PFSK-1 (cell line): ENCODE results near the gene PTPN23.

Experiments
- FOXP2 ChIP-seq: optimal IDR thresholded peaks from 2 replicates; pipeline ENCODE3; 2011; ENCODE audit warnings: borderline replicate concordance, control low read depth, inconsistent platforms; ENCODE audit not compliant: insufficient read depth; ENCODE audit errors: extremely low read length, extremely low read depth
- POLR2AphosphoS5 ChIP-seq: IDR thresholded peaks from 2 replicates; pipeline ENCODE4 v1.6.1; 2012; ENCODE audit warnings: low read depth, mild to moderate bottlenecking, control low read depth, low read length, moderate library complexity
- REST ChIP-seq, 2 experiments: IDR thresholded peaks; 2 replicates each; pipeline versions ENCODE4 v1.6.1 to v1.8.0; 2011 to 2012; ENCODE audit warnings: low read depth in 2 of 2, low read length in 2 of 2, control low read depth in 1 of 2, inconsistent platforms in 1 of 2, mild to moderate bottlenecking in 1 of 2, moderate library complexity in 1 of 2; ENCODE audit not compliant: insufficient read depth in 1 of 2
- SIN3A ChIP-seq: IDR thresholded peaks from 2 replicates; pipeline ENCODE4 v1.6.1; 2012; ENCODE audit warnings: mild to moderate bottlenecking, low read length, moderate library complexity, borderline replicate concordance; ENCODE audit not compliant: insufficient read depth
- TAF1 ChIP-seq: IDR thresholded peaks from 2 replicates; pipeline ENCODE4 v1.6.1; 2012; ENCODE audit warnings: low read length, control low read depth, borderline replicate concordance; ENCODE audit not compliant: insufficient read depth

The PTPN23 gene

GRCh38 chr3:47419083-47420043 lies 38.5 kb downstream of the PTPN23 start:
- TF ChIP-seq REST (IDR thresholded peaks at IDR 0.05; ENCODE audit: insufficient read depth in 1 of 2, low read depth in 2 of 2, low read length in 2 of 2): no peak

GRCh38 chr3:47420044-47420430 lies 39.2 kb downstream of the PTPN23 start:
- TF ChIP-seq SIN3A: no peak
- TF ChIP-seq FOXP2: no peak
- no peak for TF ChIP-seq REST (IDR thresholded peaks at IDR 0.05; ENCODE audit: insufficient read depth in 1 of 2, low read depth in 2 of 2, low read length in 2 of 2)
- TF ChIP-seq POLR2AphosphoS5: no peak
- no peak for TF ChIP-seq TAF1

GRCh38 chr3:47420511-47421484 lies 40.0 kb downstream of the PTPN23 start:
- no peak for TF ChIP-seq REST (IDR thresholded peaks at IDR 0.05; ENCODE audit: insufficient read depth in 1 of 2, low read depth in 2 of 2, low read length in 2 of 2)
- no peak for TF ChIP-seq POLR2AphosphoS5
- no peak for TF ChIP-seq FOXP2
- no peak for TF ChIP-seq TAF1
- no peak for TF ChIP-seq SIN3A

GRCh38 chr3:47421741-47422649 lies 41.2 kb downstream of the PTPN23 start:
- no peak for TF ChIP-seq TAF1
- no peak for TF ChIP-seq REST (IDR thresholded peaks at IDR 0.05; ENCODE audit: insufficient read depth in 1 of 2, low read depth in 2 of 2, low read length in 2 of 2)
- no peak for TF ChIP-seq SIN3A
- no peak for TF ChIP-seq FOXP2
- no peak for TF ChIP-seq POLR2AphosphoS5
